CD4-positive, alpha-beta T cell treated with Interleukin-17A for 4 hours (primary cell): Measurements from ENCODE around the gene EIF4EBP2.

ENCODE experiments used
- DNase-seq: peaks from one replicate; pipeline ENCODE4 v3.0.0-alpha.2; 2020; ENCODE audit warnings: mixed read lengths

EIF4EBP2 gene

GRCh38 chr10:70379581-70380176 is 24.3 kb upstream of the EIF4EBP2 start:
- DNase-seq, result peak; percentile 24

- no peak for DNase-seq
These were observed 23.4 kb upstream of the EIF4EBP2 start for GRCh38 chr10:70380350-70381135.

- DNase-seq, result peak; percentile 56
These were observed 22.2 kb upstream of the EIF4EBP2 start for GRCh38 chr10:70381471-70382421.

GRCh38 chr10:70391654-70392053 is 12.3 kb upstream of the EIF4EBP2 start:
- DNase-seq, result no peak

DNA sequence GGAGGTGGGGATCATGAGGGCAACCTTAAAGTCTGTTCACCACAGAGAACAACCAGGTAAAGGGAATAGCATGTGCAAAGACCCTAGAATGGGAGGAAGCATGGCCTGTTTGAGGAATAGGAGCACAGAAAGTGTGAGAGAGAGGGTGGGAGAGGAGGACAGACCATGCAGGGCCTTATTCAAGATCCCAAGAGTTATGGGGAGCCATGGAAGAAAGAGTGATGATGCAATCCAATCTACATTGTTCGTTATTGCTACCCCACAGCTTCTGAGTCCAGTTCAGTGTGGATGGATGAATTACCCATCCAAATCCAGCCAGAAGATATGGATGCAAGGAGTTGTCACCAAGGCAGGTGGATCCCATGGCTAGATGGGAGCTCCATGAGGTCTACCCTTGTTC is 7.8 kb upstream of the EIF4EBP2 start:
- no peak for DNase-seq

- DNase-seq, result no peak
These were observed 4.8 kb upstream of the EIF4EBP2 start for GRCh38 chr10:70399177-70399576.

- no peak for DNase-seq
These were observed 386 bp upstream of the EIF4EBP2 start for GRCh38 chr10:70403483-70404035.

- no peak for DNase-seq
These were observed 767 bp downstream of the EIF4EBP2 start for GRCh38 chr10:70404787-70405036.

GRCh38 chr10:70405037-70405824 is 1.3 kb downstream of the EIF4EBP2 start:
- peak; percentile 45 for DNase-seq

GRCh38 chr10:70409772-70410171 is 5.8 kb downstream of the EIF4EBP2 start:
- no peak for DNase-seq

- no peak for DNase-seq
These were observed 6.7 kb downstream of the EIF4EBP2 start for GRCh38 chr10:70410608-70411007.

DNA sequence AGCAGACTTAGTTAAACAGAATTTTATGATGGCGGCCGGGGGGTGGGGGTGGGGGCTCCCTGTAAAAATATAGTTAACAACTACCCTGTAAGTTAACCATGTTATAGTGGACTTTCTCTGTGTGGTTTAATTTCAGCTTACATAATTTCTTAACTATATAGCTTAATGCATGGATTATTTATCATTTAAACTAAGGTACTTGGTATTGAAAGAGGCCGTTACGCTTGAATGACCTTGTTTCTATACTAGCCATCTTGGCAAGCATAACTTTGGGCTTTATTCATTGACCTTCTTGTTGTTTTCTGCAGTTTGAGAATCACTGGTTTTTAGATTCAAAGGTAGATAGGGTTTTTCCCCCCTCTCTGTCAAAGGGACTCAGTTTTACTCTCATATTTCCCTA is 8.4 kb downstream of the EIF4EBP2 start:
- no peak for DNase-seq

GRCh38 chr10:70417568-70417967 is 13.6 kb downstream of the EIF4EBP2 start:
- no peak for DNase-seq

DNA sequence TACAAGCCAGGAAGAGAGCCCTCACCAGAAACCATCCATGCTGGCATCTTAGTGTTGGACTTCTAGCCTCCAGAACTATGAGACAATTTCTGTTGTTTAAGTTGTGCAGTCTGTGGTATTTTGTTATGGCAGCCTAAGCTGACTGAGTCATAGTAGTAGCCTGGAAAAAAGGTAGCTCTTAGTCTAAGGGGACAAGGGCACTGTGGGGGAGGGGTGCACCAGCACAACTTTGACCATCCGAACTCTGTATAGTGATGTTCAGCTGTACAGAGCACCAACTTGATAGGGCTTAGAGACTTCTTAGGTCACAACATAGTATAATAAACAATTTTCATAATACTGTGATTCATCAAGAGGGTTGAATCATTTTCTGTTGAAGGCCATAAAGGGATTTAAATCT is 14.3 kb downstream of the EIF4EBP2 start:
- no peak for DNase-seq

DNA sequence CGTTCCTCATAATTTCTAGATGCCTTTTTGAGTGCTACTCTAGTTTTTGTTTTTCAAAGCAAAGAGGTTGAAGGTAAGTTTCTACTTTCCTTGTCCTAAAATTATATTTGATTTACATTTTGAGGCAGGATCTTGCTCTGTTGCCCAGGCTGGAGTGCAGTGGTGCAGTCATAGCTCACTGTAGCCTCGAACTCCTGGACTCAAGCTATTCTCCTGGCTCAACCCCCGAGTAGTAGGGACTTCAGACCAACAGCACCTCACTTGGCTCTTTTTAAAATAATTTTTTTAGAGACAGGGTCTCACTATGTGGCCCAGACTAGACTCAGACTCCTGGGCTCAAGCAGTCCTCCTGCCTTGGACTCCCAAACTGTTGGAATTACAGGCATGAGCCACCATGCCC is 14.8 kb downstream of the EIF4EBP2 start:
- DNase-seq, result no peak

DNA sequence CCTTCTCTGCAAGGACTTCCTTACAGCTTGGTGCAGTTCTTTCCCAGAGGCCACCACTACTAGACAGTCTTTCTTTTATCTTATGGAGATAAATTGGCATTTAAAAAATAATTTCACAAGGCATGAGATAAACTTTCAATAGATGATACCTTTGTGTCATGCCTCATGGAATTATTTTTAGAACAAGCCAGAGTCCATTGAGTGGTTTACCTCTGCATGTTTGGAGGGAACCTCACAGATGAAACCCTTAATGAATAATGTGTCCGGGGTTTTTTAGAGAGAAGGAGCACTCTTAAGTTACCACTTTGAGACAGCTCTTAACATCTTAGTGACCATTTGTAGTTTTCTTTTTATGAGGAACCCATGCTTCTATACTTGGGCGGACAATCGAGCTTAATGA is 20.4 kb downstream of the EIF4EBP2 start:
- DNase-seq, result no peak

DNA sequence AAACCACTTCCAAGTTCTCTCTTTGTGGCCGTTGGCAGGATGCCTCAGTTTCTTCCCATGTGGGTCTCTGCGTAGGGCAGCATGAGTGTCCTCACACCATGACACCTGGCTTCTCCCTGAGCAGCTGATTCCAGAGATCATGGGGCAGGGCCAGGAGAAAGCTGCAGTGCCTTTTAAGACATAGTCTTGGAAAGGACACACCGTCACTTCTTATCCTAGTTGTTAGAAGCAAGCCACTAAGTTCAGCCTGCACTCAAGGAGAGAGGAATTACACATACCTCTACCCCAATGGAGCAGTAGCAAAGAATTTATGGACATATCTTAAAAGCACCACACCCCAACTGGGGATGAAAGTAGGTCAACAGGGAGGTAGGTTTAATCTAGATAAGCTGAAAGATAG is 21.2 kb downstream of the EIF4EBP2 start:
- DNase-seq, result no peak

DNA sequence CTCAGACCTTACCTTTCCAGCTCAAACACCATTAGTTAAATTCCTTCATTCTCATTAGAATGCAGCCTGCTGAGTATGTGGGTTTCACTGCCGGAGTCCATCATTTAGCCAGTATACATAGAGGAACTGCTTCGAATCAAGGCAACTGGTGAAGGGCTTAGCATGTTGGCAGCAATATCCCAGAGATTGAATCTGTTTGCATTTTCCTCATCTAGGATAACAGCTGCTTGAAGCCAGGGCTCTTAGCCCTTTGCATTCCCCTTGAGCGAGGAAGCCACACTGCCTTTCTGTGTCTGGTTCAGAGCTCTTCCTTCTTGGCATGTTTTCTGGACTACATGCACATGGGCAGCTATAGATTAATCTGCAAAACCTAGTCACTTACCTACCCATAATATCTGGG is 22.9 kb downstream of the EIF4EBP2 start:
- no peak for DNase-seq

GRCh38 chr10:70430493-70431445 is 26.8 kb downstream of the EIF4EBP2 start:
- no peak for DNase-seq

GRCh38 chr10:70432101-70432500 is 28.2 kb downstream of the EIF4EBP2 start:
- no peak for DNase-seq

DNA sequence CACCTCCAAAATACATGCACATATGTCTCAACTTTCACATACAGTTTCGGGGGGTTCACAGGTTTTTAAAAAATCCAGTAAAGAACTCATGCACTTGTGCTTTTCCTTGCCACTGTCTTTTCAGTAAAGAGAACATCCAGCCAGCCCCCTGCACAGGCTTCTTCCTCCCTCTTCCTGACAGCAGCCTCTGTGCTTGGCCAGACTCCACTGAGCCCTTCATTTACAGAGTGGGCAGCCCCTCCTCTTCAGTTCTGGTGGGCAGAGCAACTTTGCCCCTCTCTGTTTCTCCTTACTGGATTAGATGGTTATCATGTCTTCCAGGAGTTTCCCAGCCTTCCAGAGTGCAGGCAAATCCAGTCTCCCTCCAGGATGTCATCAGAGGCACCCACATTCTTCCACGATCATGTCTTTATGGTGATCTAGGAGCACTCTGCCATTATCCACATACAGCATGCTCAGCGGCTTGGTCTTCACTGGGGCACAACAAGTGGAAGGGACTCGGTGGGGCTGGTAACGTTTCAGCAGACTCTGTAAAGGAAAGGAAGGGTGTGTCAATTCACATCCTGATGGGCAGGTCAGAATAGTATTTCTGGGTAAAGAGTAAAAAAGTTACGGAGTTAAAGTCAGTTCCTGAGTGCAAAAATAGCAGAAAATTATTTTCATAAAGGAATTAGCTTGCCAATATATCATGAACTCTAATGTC is 28.8 kb downstream of the EIF4EBP2 start:
- DNase-seq, result peak; percentile 20
